Smooth muscle cell (in vitro differentiated cells): ENCODE data around the gene FARS2. TPM values are rescaled to one million over a fixed set of nuclear protein-coding genes. Genes with fewer than 3 reads are reported as not detected.

Source experiments
- DNase-seq: peaks from one replicate; lab custom pipeline; 2025; ENCODE audit not compliant: unreplicated experiment; lab: John Stamatoyannopoulos, UW
- H2AFZ ChIP-seq: fragments of 200-600 bp; sonication (generic); 2 replicates; pipeline ENCODE4 v1.6.0; 2016; ENCODE audit warnings: antibody characterized with exemption, low read depth, mild to moderate bottlenecking
- H3F3A ChIP-seq: fragments of 200-600 bp; sonication (generic); 2 replicates; pipeline ENCODE4 v1.6.0; 2017; ENCODE audit warnings: antibody characterized with exemption, low read depth
- H3K27ac ChIP-seq: fragments of 200-600 bp; sonication (generic); 2 replicates; pipeline ENCODE4 v1.5.1; 2016; ENCODE audit warnings: low read depth, mild to moderate bottlenecking
- H3K27me3 ChIP-seq: fragments of 200-600 bp; sonication (generic); 2 replicates; pipeline ENCODE4 v1.6.1; 2016; ENCODE audit warnings: low read depth, mild to moderate bottlenecking
- H3K36me3 ChIP-seq: fragments of 200-600 bp; sonication (generic); 2 replicates; pipeline ENCODE4 v1.5.1; 2016; ENCODE audit warnings: low read depth
- H3K4me1 ChIP-seq: fragments of 200-600 bp; sonication (generic); 2 replicates; pipeline ENCODE4 v1.5.1; 2016; ENCODE audit warnings: low read depth
- H3K4me2 ChIP-seq: fragments of 200-600 bp; sonication (generic); 2 replicates; pipeline ENCODE4 v1.6.0; 2016; ENCODE audit warnings: mild to moderate bottlenecking
- H3K4me3 ChIP-seq: fragments of 200-600 bp; sonication (generic); 2 replicates; pipeline ENCODE4 v1.5.1; 2016; ENCODE audit warnings: mild to moderate bottlenecking
- H3K79me2 ChIP-seq: fragments of 200-600 bp; sonication (generic); 2 replicates; pipeline ENCODE4 v1.6.0; 2016; ENCODE audit warnings: low read depth, mild to moderate bottlenecking
- H3K9ac ChIP-seq: fragments of 200-600 bp; sonication (generic); 2 replicates; pipeline ENCODE4 v1.6.0; 2016; ENCODE audit warnings: low read depth
- H3K9me3 ChIP-seq: fragments of 200-600 bp; sonication (generic); replicated peaks from 2 replicates; pipeline ENCODE4 v1.5.1; 2016; ENCODE audit warnings: low read depth
- H4K20me1 ChIP-seq: fragments of 200-600 bp; sonication (generic); 2 replicates; pipeline ENCODE4 v1.6.0; 2016; ENCODE audit warnings: low read depth
- WGBS: methylation state at CpG from one replicate; pipeline ENCODE4 v1.1.7; 2016; ENCODE audit warnings: low lambda C conversion rate; 5-methylcytosine and 5-hydroxymethylcytosine counted together
- polyA plus RNA-seq: library from polyadenylated mRNA; unstranded; fragments of >200 nt; fragmentation: Nextera tagmentation; extraction: Ambion mirVana; gene quantifications from 2 replicates; pipeline ENCODE4 v1.2.1, GENCODE V29; 2016
- total RNA-seq: library from RNA; depleted of rRNA; stranded (reverse); fragments of >200 nt; gene quantifications from 2 replicates; pipeline ENCODE4 v1.2.3, GENCODE V29; 2014
- TF ChIP-seq, protein P1 (sequence below): fragments of 200-600 bp; sonication (generic); IDR thresholded peaks from 2 replicates; pipeline ENCODE4 v1.5.1; 2017; ENCODE audit warnings: borderline replicate concordance, mild to moderate bottlenecking, antibody characterized with exemption; ENCODE audit not compliant: insufficient read depth, poor library complexity, severe bottlenecking

The FARS2 gene
- total and polyA plus RNA-seq, 2 experiments from 2014 or later = 9.6 to 13.2 TPM

DNA sequence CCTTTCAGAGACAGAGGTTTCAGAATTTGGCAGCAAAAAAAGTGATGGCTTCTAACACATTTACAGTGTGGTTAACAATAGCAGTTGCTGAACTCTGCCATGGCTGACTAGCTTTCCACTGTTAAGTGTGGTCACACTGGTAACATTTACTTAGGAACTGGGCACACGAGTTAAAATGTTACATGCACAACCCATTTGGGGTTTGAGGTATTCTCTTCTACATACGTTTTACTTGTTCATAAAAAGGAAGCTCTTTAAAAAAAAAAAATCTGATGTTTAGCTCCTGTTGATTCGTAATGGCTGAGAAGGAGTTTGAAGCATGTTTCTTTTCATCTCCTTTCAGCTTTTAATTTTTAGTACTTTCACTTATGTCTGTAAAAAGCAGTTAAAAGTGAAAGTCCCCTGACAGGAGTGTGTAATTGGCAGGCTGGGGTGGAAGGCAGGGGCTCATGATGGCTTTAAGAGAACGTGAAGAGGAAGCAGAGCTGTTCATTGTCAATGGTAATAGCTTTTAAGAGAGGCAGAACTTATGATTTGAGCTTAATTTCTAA lies 245.9 kb downstream of the FARS2 start:
- H4K20me1 ChIP-seq = peaks cover 31% of the 10 kb centered on the region
- H3K4me2 ChIP-seq = no peak overlapping the region
- H3K4me1 ChIP-seq = no peaks in the 10 kb centered on the region
- H3K9me3 ChIP-seq = no peaks in the 10 kb centered on the region
- H3K27ac ChIP-seq = no peak overlapping the region
- no peak overlapping the region for H3K4me3 ChIP-seq
- TF ChIP-seq, protein P1, sequence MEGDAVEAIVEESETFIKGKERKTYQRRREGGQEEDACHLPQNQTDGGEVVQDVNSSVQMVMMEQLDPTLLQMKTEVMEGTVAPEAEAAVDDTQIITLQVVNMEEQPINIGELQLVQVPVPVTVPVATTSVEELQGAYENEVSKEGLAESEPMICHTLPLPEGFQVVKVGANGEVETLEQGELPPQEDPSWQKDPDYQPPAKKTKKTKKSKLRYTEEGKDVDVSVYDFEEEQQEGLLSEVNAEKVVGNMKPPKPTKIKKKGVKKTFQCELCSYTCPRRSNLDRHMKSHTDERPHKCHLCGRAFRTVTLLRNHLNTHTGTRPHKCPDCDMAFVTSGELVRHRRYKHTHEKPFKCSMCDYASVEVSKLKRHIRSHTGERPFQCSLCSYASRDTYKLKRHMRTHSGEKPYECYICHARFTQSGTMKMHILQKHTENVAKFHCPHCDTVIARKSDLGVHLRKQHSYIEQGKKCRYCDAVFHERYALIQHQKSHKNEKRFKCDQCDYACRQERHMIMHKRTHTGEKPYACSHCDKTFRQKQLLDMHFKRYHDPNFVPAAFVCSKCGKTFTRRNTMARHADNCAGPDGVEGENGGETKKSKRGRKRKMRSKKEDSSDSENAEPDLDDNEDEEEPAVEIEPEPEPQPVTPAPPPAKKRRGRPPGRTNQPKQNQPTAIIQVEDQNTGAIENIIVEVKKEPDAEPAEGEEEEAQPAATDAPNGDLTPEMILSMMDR = no peak
- no peak overlapping the region for H2AFZ ChIP-seq
- no peak overlapping the region for H3K9ac ChIP-seq
- no peaks in the 10 kb centered on the region for H3K27me3 ChIP-seq
- DNase-seq = no peak
- 85% methylated on average over 4 of the region's 4 CpGs for WGBS
- H3K79me2 ChIP-seq = no peaks in the 10 kb centered on the region
- peaks cover 7% of the 10 kb centered on the region for H3F3A ChIP-seq
- no peaks in the 10 kb centered on the region for H3K36me3 ChIP-seq

DNA sequence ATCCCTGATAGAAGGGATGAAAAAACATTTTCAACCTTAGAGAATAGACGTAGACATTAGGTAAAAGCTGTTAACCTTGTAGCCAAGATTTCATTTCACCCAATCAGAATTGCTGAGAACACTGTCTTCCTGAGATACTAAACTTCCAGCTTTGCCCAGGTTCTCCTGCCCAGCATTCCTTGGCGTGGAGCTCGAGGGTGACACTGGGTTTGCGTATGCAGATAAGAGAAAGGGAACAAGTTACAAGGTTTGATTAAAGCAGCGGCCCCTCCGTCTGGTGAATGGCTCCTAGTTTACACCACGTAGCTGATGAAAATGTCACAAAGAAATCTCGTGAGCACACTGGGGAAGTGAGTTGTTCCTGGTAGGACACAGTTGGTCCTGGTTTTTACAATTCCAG lies 247.8 kb downstream of the FARS2 start:
- Histone ChIP-seq H3K4me1 (no peaks in the 10 kb centered on the region), H4K20me1 (peaks cover 47% of the 10 kb centered on the region), H3K4me2 (no peak overlapping the region), H2AFZ (no peak overlapping the region), H3F3A (peaks cover 7% of the 10 kb centered on the region), H3K36me3 (no peaks in the 10 kb centered on the region), H3K27ac (no peak overlapping the region), H3K9me3 (no peaks in the 10 kb centered on the region), H3K4me3 (no peak overlapping the region), H3K27me3 (no peaks in the 10 kb centered on the region), H3K9ac (no peak overlapping the region), H3K79me2 (no peaks in the 10 kb centered on the region)
- TF ChIP-seq, protein P1 = no peak
- no peak for DNase-seq
- 96% methylated on average over 8 of the region's 8 CpGs for WGBS

GRCh38 chr6:5510331-5511133 lies 249.2 kb downstream of the FARS2 start:
- no peaks in the 10 kb centered on the region for H3K9me3 ChIP-seq
- H3K79me2 ChIP-seq = no peaks in the 10 kb centered on the region
- H3K4me3 ChIP-seq = no peak overlapping the region
- H3F3A ChIP-seq = peaks cover 7% of the 10 kb centered on the region
- no peak overlapping the region for H3K27ac ChIP-seq
- no peak overlapping the region for H3K4me2 ChIP-seq
- H2AFZ ChIP-seq = no peak overlapping the region
- no peaks in the 10 kb centered on the region for H3K4me1 ChIP-seq
- no peaks in the 10 kb centered on the region for H3K27me3 ChIP-seq
- DNase-seq = no peak
- TF ChIP-seq, protein P1 = no peak
- no peaks in the 10 kb centered on the region for H3K36me3 ChIP-seq
- H3K9ac ChIP-seq = no peak overlapping the region
- 94% methylated on average over 24 of the region's 24 CpGs for WGBS
- peaks cover 61% of the 10 kb centered on the region for H4K20me1 ChIP-seq
